ENCODE measurements around the gene MED28. TPM values are rescaled to one million over a fixed set of nuclear protein-coding genes. Genes with fewer than 3 reads are reported as not detected.
A peak's percentile ranks its signal among the peaks of the same experiment; 100 is the strongest.
"Not testable (repeated sequence)": the region's sequence is repeated elsewhere in the genome, so short reads cannot be mapped to it uniquely, and the experiment has no call there.

The MED28 gene, protein sequence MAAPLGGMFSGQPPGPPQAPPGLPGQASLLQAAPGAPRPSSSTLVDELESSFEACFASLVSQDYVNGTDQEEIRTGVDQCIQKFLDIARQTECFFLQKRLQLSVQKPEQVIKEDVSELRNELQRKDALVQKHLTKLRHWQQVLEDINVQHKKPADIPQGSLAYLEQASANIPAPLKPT
- total RNA-seq (ENCODE audit: unreplicated experiment): 98.0 TPM
- long read RNA-seq, full-length matches to known transcripts: 87 of 95 reads
- long read RNA-seq, partial matches to known transcripts: 0 of 95 reads
- long read RNA-seq, other reads (novel, unspliced or antisense): 8 of 95 reads

DNA sequence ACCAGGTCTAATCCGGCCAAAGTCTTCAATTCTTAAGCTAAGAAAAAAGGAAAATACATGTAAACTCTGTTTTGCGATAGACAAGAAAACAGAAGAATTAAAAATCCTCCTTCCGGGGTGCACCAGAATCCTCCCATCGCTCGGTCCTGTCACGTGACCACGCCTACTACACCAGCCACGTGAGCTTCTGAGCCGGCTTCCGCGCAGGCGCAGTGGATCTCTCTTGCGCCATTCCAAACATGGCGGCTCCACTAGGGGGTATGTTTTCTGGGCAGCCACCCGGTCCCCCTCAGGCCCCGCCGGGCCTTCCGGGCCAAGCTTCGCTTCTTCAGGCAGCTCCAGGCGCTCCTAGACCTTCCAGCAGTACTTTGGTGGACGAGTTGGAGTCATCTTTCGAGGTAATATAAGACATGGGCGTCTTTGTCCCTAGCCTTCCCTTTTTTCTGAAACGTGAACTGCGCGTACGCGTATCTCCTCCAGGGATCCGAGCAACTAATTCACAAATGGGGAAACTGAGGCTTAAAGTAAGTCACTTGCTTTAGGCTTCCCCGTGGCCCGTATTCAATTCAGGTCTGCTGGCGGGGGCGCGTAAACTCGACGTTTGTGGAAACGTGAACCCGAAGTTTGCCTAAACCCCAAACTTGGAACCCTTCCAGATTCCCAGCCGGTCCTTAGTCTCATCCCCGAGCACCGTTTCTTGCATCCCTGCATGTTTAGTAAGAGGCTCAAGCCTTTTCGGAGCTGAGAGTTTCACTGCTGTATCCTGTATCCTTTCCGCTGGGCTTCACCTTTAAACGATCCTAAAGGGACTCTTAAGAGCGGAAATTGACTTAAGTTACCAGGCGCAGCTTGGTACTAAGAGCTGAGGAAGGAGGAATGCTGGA lies at the start of gene MED28:
TSS of gene MED28 (plus strand) at position 226 of the 884 bp plus-strand sequence. CDS start at position 240, 14 bp downstream.
- H3K4me1 Mint-ChIP-seq (ENCODE audit: unreplicated experiment): peaks cover 35% of the 10 kb centered on the region
- H3K4me3 Mint-ChIP-seq (ENCODE audit: unreplicated experiment): peak within 1 kb of the TSS; percentile 99
- peak; percentile 90 for DNase-seq (ENCODE audit: low spot score)

DNA sequence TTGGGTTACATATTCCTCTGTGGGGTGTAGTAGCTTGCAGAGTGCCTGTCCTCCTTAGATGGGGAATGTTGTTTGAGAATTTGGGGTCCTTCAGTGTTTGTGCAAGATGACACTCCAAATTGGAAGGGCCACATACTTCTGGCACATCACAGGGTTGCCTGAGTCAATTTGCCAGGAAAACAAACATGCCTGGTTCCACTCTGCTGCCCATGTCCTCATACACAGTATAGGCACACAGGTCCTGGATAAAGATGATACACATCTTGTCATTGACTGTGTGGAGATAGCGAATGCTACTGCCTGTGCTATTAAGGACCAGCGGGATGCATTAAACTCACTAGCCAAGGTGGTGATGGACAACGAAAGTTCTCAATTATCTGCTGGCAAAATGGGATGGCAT lies 48.6 kb upstream of the MED28 start:
- TF ChIP-seq, protein P1, sequence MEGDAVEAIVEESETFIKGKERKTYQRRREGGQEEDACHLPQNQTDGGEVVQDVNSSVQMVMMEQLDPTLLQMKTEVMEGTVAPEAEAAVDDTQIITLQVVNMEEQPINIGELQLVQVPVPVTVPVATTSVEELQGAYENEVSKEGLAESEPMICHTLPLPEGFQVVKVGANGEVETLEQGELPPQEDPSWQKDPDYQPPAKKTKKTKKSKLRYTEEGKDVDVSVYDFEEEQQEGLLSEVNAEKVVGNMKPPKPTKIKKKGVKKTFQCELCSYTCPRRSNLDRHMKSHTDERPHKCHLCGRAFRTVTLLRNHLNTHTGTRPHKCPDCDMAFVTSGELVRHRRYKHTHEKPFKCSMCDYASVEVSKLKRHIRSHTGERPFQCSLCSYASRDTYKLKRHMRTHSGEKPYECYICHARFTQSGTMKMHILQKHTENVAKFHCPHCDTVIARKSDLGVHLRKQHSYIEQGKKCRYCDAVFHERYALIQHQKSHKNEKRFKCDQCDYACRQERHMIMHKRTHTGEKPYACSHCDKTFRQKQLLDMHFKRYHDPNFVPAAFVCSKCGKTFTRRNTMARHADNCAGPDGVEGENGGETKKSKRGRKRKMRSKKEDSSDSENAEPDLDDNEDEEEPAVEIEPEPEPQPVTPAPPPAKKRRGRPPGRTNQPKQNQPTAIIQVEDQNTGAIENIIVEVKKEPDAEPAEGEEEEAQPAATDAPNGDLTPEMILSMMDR (IDR thresholded peaks at IDR 0.05; ENCODE audit: unreplicated experiment): no peak
- H3K36me3 Mint-ChIP-seq (ENCODE audit: low read depth, unreplicated experiment): no peaks in the 10 kb centered on the region
- H3K4me1 Mint-ChIP-seq (ENCODE audit: unreplicated experiment): no peaks in the 10 kb centered on the region
- H3K27me3 Mint-ChIP-seq (ENCODE audit: unreplicated experiment): peaks cover 3% of the 10 kb centered on the region
- no peak for DNase-seq (ENCODE audit: low spot score)
- no peak overlapping the region for H3K4me3 Mint-ChIP-seq (ENCODE audit: unreplicated experiment)
- H3K9me3 Mint-ChIP-seq (ENCODE audit: unreplicated experiment): no peaks in the 10 kb centered on the region
- H3K27ac Mint-ChIP-seq (ENCODE audit: unreplicated experiment): no peak overlapping the region

More for the DNA sequence above, at the start of gene MED28:
- H3K9me3 Mint-ChIP-seq (ENCODE audit: unreplicated experiment): no peaks in the 10 kb centered on the region
- H3K27ac Mint-ChIP-seq (ENCODE audit: unreplicated experiment): peak within 1 kb of the TSS; percentile 98
- H3K36me3 Mint-ChIP-seq (ENCODE audit: low read depth, unreplicated experiment): peaks cover 22% of the 10 kb centered on the region
- TF ChIP-seq, protein P1 (IDR thresholded peaks at IDR 0.05; ENCODE audit: unreplicated experiment): no peak
- H3K27me3 Mint-ChIP-seq (ENCODE audit: unreplicated experiment): peaks cover 13% of the 10 kb centered on the region

DNA sequence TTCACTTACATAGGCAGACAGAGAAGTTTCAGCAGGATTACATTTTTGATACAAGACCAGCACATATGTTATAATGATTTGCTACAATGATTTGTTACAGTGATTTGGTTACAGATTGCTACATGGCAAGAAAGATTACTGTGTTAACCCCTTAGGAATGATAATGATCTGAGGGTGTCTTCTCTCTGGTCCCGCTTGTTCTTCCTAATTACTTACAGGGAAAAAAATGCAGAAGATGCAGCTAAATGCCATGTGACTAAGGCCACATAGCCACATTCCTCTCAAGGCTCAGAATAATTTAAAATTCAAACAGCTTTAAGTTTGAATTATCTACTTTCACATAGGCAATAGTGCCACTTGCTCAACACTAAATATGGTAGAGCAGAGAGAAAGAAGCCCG lies 47.2 kb upstream of the MED28 start:
- TF ChIP-seq, protein P1 (IDR thresholded peaks at IDR 0.05; ENCODE audit: unreplicated experiment): no peak
- Mint-ChIP-seq H3K36me3 (ENCODE audit: low read depth, unreplicated experiment) (no peaks in the 10 kb centered on the region), H3K27me3 (ENCODE audit: unreplicated experiment) (peaks cover 3% of the 10 kb centered on the region), H3K4me3 (ENCODE audit: unreplicated experiment) (no peak overlapping the region), H3K9me3 (ENCODE audit: unreplicated experiment) (no peaks in the 10 kb centered on the region), H3K4me1 (ENCODE audit: unreplicated experiment) (no peaks in the 10 kb centered on the region), H3K27ac (ENCODE audit: unreplicated experiment) (no peak overlapping the region)
- no peak for DNase-seq (ENCODE audit: low spot score)

DNA sequence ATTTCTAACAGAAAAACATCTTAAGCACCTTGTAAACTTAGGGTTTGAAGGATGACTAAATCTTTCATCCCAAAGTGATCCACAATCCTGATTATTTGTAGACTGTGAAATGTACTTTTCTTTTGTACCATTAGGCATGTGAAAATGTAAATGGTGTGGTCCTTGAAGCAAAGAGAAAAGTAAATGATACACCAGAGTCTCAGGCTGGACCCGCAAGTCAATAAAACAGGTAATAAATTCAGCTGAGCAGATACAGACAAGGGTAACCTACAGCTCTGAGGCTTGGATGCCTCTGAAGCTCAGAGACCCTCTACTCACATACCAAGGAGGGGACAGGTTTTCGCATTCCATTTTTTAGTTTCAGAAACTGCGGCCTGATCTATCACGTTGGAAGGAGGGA lies 40.2 kb upstream of the MED28 start:
- no peak overlapping the region for H3K4me3 Mint-ChIP-seq (ENCODE audit: unreplicated experiment)
- TF ChIP-seq, protein P1 (IDR thresholded peaks at IDR 0.05; ENCODE audit: unreplicated experiment): no peak
- H3K9me3 Mint-ChIP-seq (ENCODE audit: unreplicated experiment): no peaks in the 10 kb centered on the region
- H3K27me3 Mint-ChIP-seq (ENCODE audit: unreplicated experiment): no peaks in the 10 kb centered on the region
- no peaks in the 10 kb centered on the region for H3K36me3 Mint-ChIP-seq (ENCODE audit: low read depth, unreplicated experiment)
- H3K27ac Mint-ChIP-seq (ENCODE audit: unreplicated experiment): no peak overlapping the region
- H3K4me1 Mint-ChIP-seq (ENCODE audit: unreplicated experiment): peaks cover 15% of the 10 kb centered on the region
- no peak for DNase-seq (ENCODE audit: low spot score)

DNA sequence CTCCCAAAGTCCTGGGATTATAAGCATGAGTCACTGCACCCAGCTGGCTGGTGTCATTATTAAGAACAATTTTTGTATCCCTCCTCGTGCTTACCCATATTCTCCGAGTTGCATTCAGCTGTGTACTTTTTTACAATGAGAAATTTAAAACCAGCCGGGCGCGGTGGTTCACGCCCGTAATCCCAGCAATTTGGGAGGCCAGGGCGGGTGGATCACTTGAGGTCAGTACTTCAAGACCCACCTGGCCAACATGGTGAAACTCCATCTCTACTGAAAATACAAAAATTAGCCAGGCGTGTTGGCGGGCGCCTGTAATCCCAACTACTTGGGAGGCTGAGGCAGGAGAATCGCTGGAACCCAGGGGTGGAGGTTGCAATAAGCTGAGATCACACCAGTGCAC lies 39.3 kb upstream of the MED28 start:
- DNase-seq (ENCODE audit: low spot score); H3K27ac Mint-ChIP-seq (ENCODE audit: unreplicated experiment); H3K36me3 Mint-ChIP-seq (ENCODE audit: low read depth, unreplicated experiment); H3K9me3 Mint-ChIP-seq (ENCODE audit: unreplicated experiment); H3K27me3 Mint-ChIP-seq (ENCODE audit: unreplicated experiment); H3K4me3 Mint-ChIP-seq (ENCODE audit: unreplicated experiment): not testable (repeated sequence)
- H3K4me1 Mint-ChIP-seq (ENCODE audit: unreplicated experiment): peaks cover 23% of the 10 kb centered on the region
